AG04449 (cell line): ENCODE data around the gene KIF5C.

Source experiments
- CTCF ChIA-PET: fragments of 350-600 bp; formaldehyde crosslinking; extraction: SDS; loops from one replicate; lab custom pipeline; 2021; ENCODE audit warnings: antibody characterized with exemption; lab: Yijun Ruan, JAX
- POLR2A ChIA-PET: fragments of 400-600, 350-600 bp; formaldehyde crosslinking; extraction: SDS; loops from one replicate; lab custom pipeline; 2020; ENCODE audit warnings: antibody characterized with exemption, inconsistent platforms; lab: Yijun Ruan, JAX
- DNase-seq: peaks from one replicate; pipeline ENCODE4 v3.0.0-alpha.2; 2010; ENCODE audit warnings: low read depth, low spot score
- H3K4me3 ChIP-seq: 2 replicates; pipeline ENCODE4 v1.5.1; 2011; ENCODE audit warnings: low read depth, mild to moderate bottlenecking, control low read depth, low read length
- CTCF ChIP-seq: IDR thresholded peaks from one replicate; pipeline ENCODE4 v1.5.1; 2011; ENCODE audit warnings: mild to moderate bottlenecking, moderate library complexity, low read length, control low read depth, inconsistent platforms; ENCODE audit not compliant: insufficient read depth; ENCODE audit errors: missing control alignments

Gene KIF5C

GRCh38 chr2:149042881-149043280, 167.9 kb downstream of the KIF5C start:
- no peak overlapping the region for H3K4me3 ChIP-seq
- CTCF ChIA-PET, result interaction anchor here (0.7 kb wide), 1 partner anchor 26 kb away, joined by 4 read pairs; no protein-coding TSS in a partner anchor
- no peak for TF ChIP-seq CTCF
- no peak for DNase-seq
- POLR2A ChIA-PET, result no interaction called here

- no peak overlapping the region for H3K4me3 ChIP-seq
- CTCF ChIA-PET, result no interaction called here
- POLR2A ChIA-PET, result no interaction called here
- DNase-seq, result no peak
- no peak for TF ChIP-seq CTCF
Measured at GRCh38 chr2:149044500-149044899, 169.5 kb downstream of the KIF5C start.

- CTCF ChIA-PET, result no interaction called here
Measured at GRCh38 chr2:149047118-149047517, 172.1 kb downstream of the KIF5C start.

GRCh38 chr2:149049142-149049541, 174.1 kb downstream of the KIF5C start:
- CTCF ChIA-PET, result interaction anchor here (1.0 to 1.8 kb wide), 4 partner anchors 10 to 512 kb away, joined by 3 to 6 read pairs (median 4); no protein-coding TSS in a partner anchor
- POLR2A ChIA-PET, result no interaction called here
- TF ChIP-seq CTCF, result no peak
- DNase-seq, result no peak
- H3K4me3 ChIP-seq, result no peak overlapping the region

More at GRCh38 chr2:149047118-149047517, 172.1 kb downstream of the KIF5C start:
- POLR2A ChIA-PET, result no interaction called here
- no peak overlapping the region for H3K4me3 ChIP-seq
- no peak for TF ChIP-seq CTCF
- DNase-seq, result no peak

- no peak for TF ChIP-seq CTCF
- H3K4me3 ChIP-seq, result no peak overlapping the region
- peak; percentile 44 for DNase-seq
- ChIA-PET POLR2A (no interaction called here), CTCF (interaction anchor here (0.8 to 1.8 kb wide), 4 partner anchors 9 to 36 kb away, joined by 3 to 6 read pairs (median 4); no protein-coding TSS in a partner anchor)
Measured at GRCh38 chr2:149050188-149050587, 175.2 kb downstream of the KIF5C start.

- ChIA-PET CTCF (no interaction called here), POLR2A (no interaction called here)
- no peak for TF ChIP-seq CTCF
- DNase-seq, result no peak
- H3K4me3 ChIP-seq, result no peak overlapping the region
Measured at GRCh38 chr2:149055751-149056150, 180.7 kb downstream of the KIF5C start.
